ENCODE results near the gene CCDC175.

GRCh38 chr14:59492384-59492783 lies 84.2 kb downstream of the CCDC175 start:
- no peak for TF ChIP-seq CTCF (IDR thresholded peaks at IDR 0.05)
- no peak for TF ChIP-seq POLR2AphosphoS5 (IDR thresholded peaks at IDR 0.05; ENCODE audit: insufficient read depth in 1 of 2, low read depth in 1 of 2)
- no peak for TF ChIP-seq POLR2A (IDR thresholded peaks at IDR 0.05)

All from vagina (tissue), 2 donors.